ENCODE data around the gene KLHL2. TPM values are rescaled to one million over a fixed set of nuclear protein-coding genes. Genes with fewer than 3 reads are reported as not detected.
A peak's percentile ranks its signal among the peaks of the same experiment; 100 is the strongest.

Gene KLHL2
- total and polyA plus RNA-seq, 5 experiments from 2014 or later = 3.5 to 23.7 (median 10.4) TPM

GRCh38 chr4:165351359-165352130 is 144.2 kb downstream of the KLHL2 start:
- DNase-seq (no peak), ATAC-seq (no peak)
- H3K36me3 Mint-ChIP-seq = no peaks in the 10 kb centered on the region
- POLR2A ChIA-PET = no interaction called here
- H3K4me3 Mint-ChIP-seq = no peak overlapping the region
- H3K27ac Mint-ChIP-seq = peak overlapping the region in 1 of 10 donors; percentile 50
- no peaks in the 10 kb centered on the region for H3K9me3 Mint-ChIP-seq
- peaks cover 0 to 13% (median 7%) of the 10 kb centered on the region in 5 donors for H3K27me3 Mint-ChIP-seq
- H3K4me1 Mint-ChIP-seq = no peaks in the 10 kb centered on the region

GRCh38 chr4:165355900-165356300 is 148.5 kb downstream of the KLHL2 start:
- peaks cover 9 to 40% (median 20%) of the 10 kb centered on the region in 5 donors for H3K27me3 Mint-ChIP-seq
- no peaks in the 10 kb centered on the region for H3K4me1 Mint-ChIP-seq
- peak in 1 of 2 donors; percentile 46 for ATAC-seq
- DNase-seq = no peak
- no peaks in the 10 kb centered on the region for H3K9me3 Mint-ChIP-seq
- POLR2A ChIA-PET = no interaction called here
- no peaks in the 10 kb centered on the region for H3K36me3 Mint-ChIP-seq
- no peak overlapping the region for H3K4me3 Mint-ChIP-seq
- no peak overlapping the region for H3K27ac Mint-ChIP-seq

GRCh38 chr4:165359506-165359905 is 152.1 kb downstream of the KLHL2 start:
- H3K9me3 Mint-ChIP-seq = no peaks in the 10 kb centered on the region
- H3K27ac Mint-ChIP-seq = no peak overlapping the region
- H3K4me3 Mint-ChIP-seq = no peak overlapping the region
- ATAC-seq (no peak), DNase-seq (no peak)
- POLR2A ChIA-PET = no interaction called here
- peaks cover 12 to 49% (median 25%) of the 10 kb centered on the region in 5 donors for H3K27me3 Mint-ChIP-seq
- H3K4me1 Mint-ChIP-seq = peaks cover 0 to 2% (median 0%) of the 10 kb centered on the region in 4 donors
- H3K36me3 Mint-ChIP-seq = no peaks in the 10 kb centered on the region

- peaks cover 12 to 48% (median 25%) of the 10 kb centered on the region in 5 donors for H3K27me3 Mint-ChIP-seq
- no peaks in the 10 kb centered on the region for H3K9me3 Mint-ChIP-seq
- H3K4me1 Mint-ChIP-seq = peaks cover 0 to 2% (median 0%) of the 10 kb centered on the region in 4 donors
- DNase-seq (no peak), ATAC-seq (no peak)
- no peaks in the 10 kb centered on the region for H3K36me3 Mint-ChIP-seq
- no peak overlapping the region for H3K4me3 Mint-ChIP-seq
- no peak overlapping the region for H3K27ac Mint-ChIP-seq
- POLR2A ChIA-PET = no interaction called here
Measured at GRCh38 chr4:165360041-165360695, 152.8 kb downstream of the KLHL2 start.

GRCh38 chr4:165360985-165361670 is 153.8 kb downstream of the KLHL2 start:
- ATAC-seq (no peak), DNase-seq (no peak)
- Mint-ChIP-seq H3K36me3 (no peaks in the 10 kb centered on the region), H3K4me3 (no peak overlapping the region), H3K9me3 (no peaks in the 10 kb centered on the region), H3K4me1 (peaks cover 0 to 2% (median 0%) of the 10 kb centered on the region in 4 donors), H3K27ac (peak overlapping the region in 1 of 10 donors; percentile 1), H3K27me3 (peaks cover 12 to 39% (median 19%) of the 10 kb centered on the region in 5 donors)
- POLR2A ChIA-PET = no interaction called here

- H3K4me1 Mint-ChIP-seq = peaks cover 0 to 2% (median 0%) of the 10 kb centered on the region in 4 donors
- ATAC-seq = no peak
- no peaks in the 10 kb centered on the region for H3K9me3 Mint-ChIP-seq
- DNase-seq = no peak
- no peaks in the 10 kb centered on the region for H3K36me3 Mint-ChIP-seq
- no peak overlapping the region for H3K27ac Mint-ChIP-seq
- H3K4me3 Mint-ChIP-seq = no peak overlapping the region
- H3K27me3 Mint-ChIP-seq = peaks cover 12 to 39% (median 19%) of the 10 kb centered on the region in 5 donors
- POLR2A ChIA-PET = no interaction called here
Measured at GRCh38 chr4:165361810-165362209, 154.4 kb downstream of the KLHL2 start.

- Mint-ChIP-seq H3K27ac (no peak overlapping the region), H3K36me3 (no peaks in the 10 kb centered on the region), H3K4me1 (peaks cover 0 to 2% (median 0%) of the 10 kb centered on the region in 4 donors), H3K27me3 (peaks cover 8 to 21% (median 14%) of the 10 kb centered on the region in 5 donors), H3K9me3 (no peaks in the 10 kb centered on the region), H3K4me3 (no peak overlapping the region)
- POLR2A ChIA-PET = no interaction called here
- ATAC-seq (no peak), DNase-seq (no peak)
Measured at GRCh38 chr4:165364452-165365080, 157.2 kb downstream of the KLHL2 start.

- Mint-ChIP-seq H3K27me3 (peaks cover 0 to 6% (median 3%) of the 10 kb centered on the region in 5 donors), H3K4me3 (no peak overlapping the region), H3K4me1 (peaks cover 0 to 2% (median 0%) of the 10 kb centered on the region in 4 donors), H3K36me3 (no peaks in the 10 kb centered on the region), H3K27ac (no peak overlapping the region), H3K9me3 (no peaks in the 10 kb centered on the region)
- DNase-seq (no peak), ATAC-seq (no peak)
- POLR2A ChIA-PET = no interaction called here
Measured at GRCh38 chr4:165367040-165367439, 159.7 kb downstream of the KLHL2 start.

GRCh38 chr4:165368114-165368513 is 160.8 kb downstream of the KLHL2 start:
- Mint-ChIP-seq H3K9me3 (no peaks in the 10 kb centered on the region), H3K27me3 (peaks cover 0 to 7% (median 0%) of the 10 kb centered on the region in 5 donors), H3K27ac (no peak overlapping the region), H3K4me3 (no peak overlapping the region), H3K4me1 (no peaks in the 10 kb centered on the region), H3K36me3 (no peaks in the 10 kb centered on the region)
- ATAC-seq (no peak), DNase-seq (no peak)
- POLR2A ChIA-PET = no interaction called here

- H3K27me3 Mint-ChIP-seq = peaks cover 0 to 7% (median 0%) of the 10 kb centered on the region in 5 donors
- DNase-seq (no peak), ATAC-seq (no peak)
- H3K9me3 Mint-ChIP-seq = peaks cover 0 to 1% (median 0%) of the 10 kb centered on the region in 9 donors
- H3K4me3 Mint-ChIP-seq = no peak overlapping the region
- no peaks in the 10 kb centered on the region for H3K4me1 Mint-ChIP-seq
- H3K36me3 Mint-ChIP-seq = no peaks in the 10 kb centered on the region
- H3K27ac Mint-ChIP-seq = no peak overlapping the region
- POLR2A ChIA-PET = no interaction called here
Measured at GRCh38 chr4:165368567-165368966, 161.2 kb downstream of the KLHL2 start.

- no peak overlapping the region for H3K4me3 Mint-ChIP-seq
- no peaks in the 10 kb centered on the region for H3K4me1 Mint-ChIP-seq
- H3K27ac Mint-ChIP-seq = no peak overlapping the region
- H3K36me3 Mint-ChIP-seq = peaks cover 0 to 8% (median 1%) of the 10 kb centered on the region in 3 donors
- peaks cover 0 to 11% (median 2%) of the 10 kb centered on the region in 5 donors for H3K27me3 Mint-ChIP-seq
- ATAC-seq (no peak), DNase-seq (no peak)
- peaks cover 0 to 11% (median 0%) of the 10 kb centered on the region in 9 donors for H3K9me3 Mint-ChIP-seq
- POLR2A ChIA-PET = no interaction called here
Measured at GRCh38 chr4:165369522-165369921, 162.2 kb downstream of the KLHL2 start.

- peaks cover 0 to 17% (median 0%) of the 10 kb centered on the region in 9 donors for H3K9me3 Mint-ChIP-seq
- no peak for ATAC-seq
- H3K27ac Mint-ChIP-seq = no peak overlapping the region
- peaks cover 4 to 21% (median 9%) of the 10 kb centered on the region in 5 donors for H3K27me3 Mint-ChIP-seq
- H3K4me1 Mint-ChIP-seq = peaks cover 3 to 4% (median 4%) of the 10 kb centered on the region in 4 donors
- no peak for DNase-seq
- H3K36me3 Mint-ChIP-seq = peaks cover 0 to 12% (median 1%) of the 10 kb centered on the region in 3 donors
- POLR2A ChIA-PET = no interaction called here
- no peak overlapping the region for H3K4me3 Mint-ChIP-seq
Measured at GRCh38 chr4:165370530-165370929, 163.2 kb downstream of the KLHL2 start.
